ENCODE measurements around the gene SMNDC1.

SMNDC1 gene

GRCh38 chr10:110348336-110348735, 43.6 kb upstream of the SMNDC1 start:
- FAIRE-seq: no peak
- no peak for DNase-seq (ENCODE audit: insufficient read length, low spot score)
- no peak for TF ChIP-seq CTCF (IDR thresholded peaks at IDR 0.05; ENCODE audit: insufficient read depth, missing control alignments)

GRCh38 chr10:110346914-110347313, 42.2 kb upstream of the SMNDC1 start:
- DNase-seq (ENCODE audit: insufficient read length, low spot score) (no peak), FAIRE-seq (no peak)
- TF ChIP-seq CTCF (IDR thresholded peaks at IDR 0.05; ENCODE audit: insufficient read depth, missing control alignments): no peak

- FAIRE-seq (no peak), DNase-seq (ENCODE audit: insufficient read length, low spot score) (no peak)
- TF ChIP-seq CTCF (IDR thresholded peaks at IDR 0.05; ENCODE audit: insufficient read depth, missing control alignments): no peak
These were observed 40.6 kb upstream of the SMNDC1 start for GRCh38 chr10:110345286-110345685.

GRCh38 chr10:110344622-110345021, 39.9 kb upstream of the SMNDC1 start:
- DNase-seq (ENCODE audit: insufficient read length, low spot score) (no peak), FAIRE-seq (no peak)
- TF ChIP-seq CTCF (IDR thresholded peaks at IDR 0.05; ENCODE audit: insufficient read depth, missing control alignments): no peak

- DNase-seq (ENCODE audit: insufficient read length, low spot score) (no peak), FAIRE-seq (no peak)
- no peak for TF ChIP-seq CTCF (IDR thresholded peaks at IDR 0.05; ENCODE audit: insufficient read depth, missing control alignments)
These were observed 39.2 kb upstream of the SMNDC1 start for GRCh38 chr10:110343947-110344346.

GRCh38 chr10:110340816-110341215, 36.1 kb upstream of the SMNDC1 start:
- FAIRE-seq: no peak
- no peak for DNase-seq (ENCODE audit: insufficient read length, low spot score)
- TF ChIP-seq CTCF (IDR thresholded peaks at IDR 0.05; ENCODE audit: insufficient read depth, missing control alignments): no peak

GRCh38 chr10:110340122-110340521, 35.4 kb upstream of the SMNDC1 start:
- no peak for TF ChIP-seq CTCF (IDR thresholded peaks at IDR 0.05; ENCODE audit: insufficient read depth, missing control alignments)
- FAIRE-seq (no peak), DNase-seq (ENCODE audit: insufficient read length, low spot score) (no peak)
